MM.1S (cell line): Measurements from ENCODE around the gene ITGA11.
A peak's percentile ranks its signal among the peaks of the same experiment; 100 is the strongest.

Source experiments
- DNase-seq: peaks from one replicate; pipeline ENCODE4 v3.0.0-alpha.2; 2015
- H2AFZ ChIP-seq: fragments of 300-600 bp; sonication (generic); 2 replicates; pipeline ENCODE4 v1.6.0; 2016; ENCODE audit warnings: antibody characterized with exemption, low read length
- H3F3A ChIP-seq: fragments of 300-600 bp; sonication (generic); 2 replicates; pipeline ENCODE4 v1.6.1; 2016; ENCODE audit warnings: mild to moderate bottlenecking, antibody characterized with exemption, low read length, moderate library complexity, mixed read lengths; ENCODE audit not compliant: insufficient read depth
- H3K27ac ChIP-seq: fragments of 300-600 bp; sonication (generic); 2 replicates; pipeline ENCODE4 v1.5.1; 2016; ENCODE audit warnings: mild to moderate bottlenecking, low read length
- H3K27me3 ChIP-seq: fragments of 300-600 bp; sonication (generic); replicated peaks from 2 replicates; pipeline ENCODE4 v1.6.0; 2016; ENCODE audit warnings: low read length; ENCODE audit not compliant: insufficient read depth
- H3K36me3 ChIP-seq: fragments of 300-600 bp; sonication (generic); replicated peaks from 2 replicates; pipeline ENCODE4 v1.6.1; 2016; ENCODE audit warnings: mild to moderate bottlenecking, low read length, mixed read lengths; ENCODE audit not compliant: insufficient read depth
- H3K4me1 ChIP-seq: fragments of 300-600 bp; sonication (generic); 2 replicates; pipeline ENCODE4 v1.6.1; 2016; ENCODE audit warnings: low read length, mixed read lengths
- H3K4me2 ChIP-seq: fragments of 300-600 bp; sonication (generic); 2 replicates; pipeline ENCODE4 v1.6.0; 2016; ENCODE audit warnings: low read depth, low read length
- H3K4me3 ChIP-seq: fragments of 300-600 bp; sonication (generic); 2 replicates; pipeline ENCODE4 v1.5.1; 2016; ENCODE audit warnings: low read length, mixed read lengths
- H3K79me2 ChIP-seq: fragments of 300-600 bp; sonication (generic); 2 replicates; pipeline ENCODE4 v1.6.1; 2016; ENCODE audit warnings: mixed run types, low read length, mixed read lengths
- H3K9ac ChIP-seq: fragments of 300-600 bp; sonication (generic); 2 replicates; pipeline ENCODE4 v1.6.1; 2016; ENCODE audit warnings: low read length, mixed read lengths
- H3K9me2 ChIP-seq: fragments of 300-600 bp; sonication (generic); replicated peaks from 2 replicates; pipeline ENCODE4 v1.6.1; 2016; ENCODE audit warnings: mild to moderate bottlenecking, low read length, mixed read lengths; ENCODE audit not compliant: insufficient read depth
- H3K9me3 ChIP-seq: fragments of 300-600 bp; sonication (generic); replicated peaks from 2 replicates; pipeline ENCODE4 v1.6.1; 2016; ENCODE audit warnings: mild to moderate bottlenecking, low read length, mixed read lengths; ENCODE audit not compliant: insufficient read depth
- H4K20me1 ChIP-seq: fragments of 300-600 bp; sonication (generic); 2 replicates; pipeline ENCODE4 v1.6.1; 2016; ENCODE audit warnings: mild to moderate bottlenecking, low read length, moderate library complexity, mixed read lengths; ENCODE audit not compliant: insufficient read depth
- EZH2 ChIP-seq: fragments of 300-600 bp; sonication (generic); optimal IDR thresholded peaks from 2 replicates; pipeline ENCODE3; 2017; ENCODE audit warnings: low read depth, mild to moderate bottlenecking, antibody characterized with exemption, low read length, mixed read lengths
- EZH2phosphoT487 ChIP-seq: fragments of 300-600 bp; sonication (generic); IDR thresholded peaks from 2 replicates; pipeline ENCODE4 v1.6.1; 2018; ENCODE audit warnings: antibody characterized with exemption, low read length
- TF ChIP-seq, protein P1 (sequence below): fragments of 300-600 bp; sonication (generic); IDR thresholded peaks from 2 replicates; pipeline ENCODE4 v1.5.1; 2016; ENCODE audit warnings: antibody characterized with exemption, low read length, mixed read lengths

ITGA11 gene

GRCh38 chr15:68278345-68278594 lies 153.7 kb downstream of the ITGA11 start:
- H4K20me1 ChIP-seq: no peaks in the 10 kb centered on the region
- H2AFZ ChIP-seq: peak overlapping the region; percentile 32; the same call in 1 of the 2 replicates
- DNase-seq: peak; percentile 56
- TF ChIP-seq EZH2phosphoT487 (no peak), EZH2 (no peak)
- TF ChIP-seq, protein P1, sequence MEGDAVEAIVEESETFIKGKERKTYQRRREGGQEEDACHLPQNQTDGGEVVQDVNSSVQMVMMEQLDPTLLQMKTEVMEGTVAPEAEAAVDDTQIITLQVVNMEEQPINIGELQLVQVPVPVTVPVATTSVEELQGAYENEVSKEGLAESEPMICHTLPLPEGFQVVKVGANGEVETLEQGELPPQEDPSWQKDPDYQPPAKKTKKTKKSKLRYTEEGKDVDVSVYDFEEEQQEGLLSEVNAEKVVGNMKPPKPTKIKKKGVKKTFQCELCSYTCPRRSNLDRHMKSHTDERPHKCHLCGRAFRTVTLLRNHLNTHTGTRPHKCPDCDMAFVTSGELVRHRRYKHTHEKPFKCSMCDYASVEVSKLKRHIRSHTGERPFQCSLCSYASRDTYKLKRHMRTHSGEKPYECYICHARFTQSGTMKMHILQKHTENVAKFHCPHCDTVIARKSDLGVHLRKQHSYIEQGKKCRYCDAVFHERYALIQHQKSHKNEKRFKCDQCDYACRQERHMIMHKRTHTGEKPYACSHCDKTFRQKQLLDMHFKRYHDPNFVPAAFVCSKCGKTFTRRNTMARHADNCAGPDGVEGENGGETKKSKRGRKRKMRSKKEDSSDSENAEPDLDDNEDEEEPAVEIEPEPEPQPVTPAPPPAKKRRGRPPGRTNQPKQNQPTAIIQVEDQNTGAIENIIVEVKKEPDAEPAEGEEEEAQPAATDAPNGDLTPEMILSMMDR: peak; percentile 46; the same call in 1 of the 2 replicates
- no peaks in the 10 kb centered on the region; the same call in 1 of the 2 replicates for H3K36me3 ChIP-seq
- H3K27me3 ChIP-seq: no peaks in the 10 kb centered on the region
- H3K9me3 ChIP-seq: no peaks in the 10 kb centered on the region
- peaks cover 52% of the 10 kb centered on the region for H3F3A ChIP-seq
- 0 out of 2 replicates have a peak, but pooled peaks cover 9% of the 10 kb centered on the region for H3K4me1 ChIP-seq
- H3K9ac ChIP-seq: peak overlapping the region; percentile 93
- no peaks in the 10 kb centered on the region for H3K9me2 ChIP-seq
- peak overlapping the region; percentile 98; the same call in 1 of the 2 replicates for H3K4me2 ChIP-seq
- H3K4me3 ChIP-seq: peak overlapping the region; percentile 84
- peaks cover 82% of the 10 kb centered on the region for H3K79me2 ChIP-seq
- peak overlapping the region; percentile 93 for H3K27ac ChIP-seq

- Histone ChIP-seq H3K27me3 (no peaks in the 10 kb centered on the region), H3K9ac (peak within 1 kb of the TSS; percentile 93), H3K4me2 (peak within 1 kb of the TSS; percentile 98), H4K20me1 (no peaks in the 10 kb centered on the region), H3K9me3 (no peaks in the 10 kb centered on the region), H3K79me2 (peaks cover 77% of the 10 kb centered on the region), H3K9me2 (no peaks in the 10 kb centered on the region), H3K4me1 (0 out of 2 replicates have a peak, but pooled peaks cover 9% of the 10 kb centered on the region), H3K4me3 (peak within 1 kb of the TSS; percentile 84), H3K36me3 (no peaks in the 10 kb centered on the region; the same call in 1 of the 2 replicates), H2AFZ (peak within 1 kb of the TSS; percentile 91), H3F3A (peaks cover 49% of the 10 kb centered on the region), H3K27ac (peak within 1 kb of the TSS; percentile 93)
- no peak for TF ChIP-seq EZH2phosphoT487
- TF ChIP-seq EZH2: no peak
- TF ChIP-seq, protein P1: no peak; the same call in 1 of the 2 replicates
- DNase-seq: peak; percentile 90
These were observed 154.2 kb downstream of the ITGA11 start, which contains the start of gene FEM1B for GRCh38 chr15:68277603-68278344. TSS of gene FEM1B (plus strand) at chr15:68277745. CDS start at chr15:68278418, 673 bp downstream.

DNA sequence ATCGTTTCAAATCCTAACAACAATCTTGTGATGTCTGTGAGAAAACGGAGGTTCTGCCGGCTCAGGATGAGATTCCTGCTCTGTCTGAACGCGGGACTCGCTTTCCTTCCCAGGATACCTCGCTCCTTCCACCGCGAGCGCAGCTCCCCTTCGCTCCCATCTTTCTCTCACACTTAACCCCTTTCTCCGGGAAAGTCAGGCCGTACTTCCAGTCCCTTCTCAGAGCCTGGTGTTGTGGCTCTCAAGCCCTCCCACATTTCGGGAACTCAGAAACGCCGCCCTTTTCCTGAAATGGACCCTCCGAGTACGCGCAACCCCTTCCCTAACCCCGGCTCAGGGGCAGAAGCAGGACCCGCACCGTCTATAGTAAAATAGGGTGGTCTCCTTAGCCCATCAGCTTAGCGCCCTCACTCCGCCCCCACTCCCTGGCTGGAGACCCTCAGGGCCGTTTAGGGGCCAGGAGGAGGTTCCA lies 154.8 kb downstream of the ITGA11 start:
- Histone ChIP-seq H2AFZ (peak overlapping the region; percentile 91), H3K36me3 (no peaks in the 10 kb centered on the region; the same call in 1 of the 2 replicates), H3K27ac (peak overlapping the region; percentile 93), H3F3A (peaks cover 42% of the 10 kb centered on the region), H3K4me2 (peak overlapping the region; percentile 93), H3K4me3 (peak overlapping the region; percentile 84), H3K4me1 (0 out of 2 replicates have a peak, but pooled peaks cover 9% of the 10 kb centered on the region), H3K79me2 (peaks cover 71% of the 10 kb centered on the region), H3K9me3 (no peaks in the 10 kb centered on the region), H3K9me2 (no peaks in the 10 kb centered on the region), H3K27me3 (no peaks in the 10 kb centered on the region), H3K9ac (peak overlapping the region; percentile 93), H4K20me1 (no peaks in the 10 kb centered on the region)
- TF ChIP-seq EZH2 (no peak), EZH2phosphoT487 (no peak)
- TF ChIP-seq, protein P1: no peak
- DNase-seq: no peak
